NCI-H2196 treated with DMSO at 0.1 percent for 48 hours (cell line): ENCODE data around the gene GOLGA7B.

Experiments used
- DNase-seq: peaks from one replicate; lab custom pipeline; 2025; ENCODE audit not compliant: unreplicated experiment; lab: John Stamatoyannopoulos, UW

The GOLGA7B gene

DNA sequence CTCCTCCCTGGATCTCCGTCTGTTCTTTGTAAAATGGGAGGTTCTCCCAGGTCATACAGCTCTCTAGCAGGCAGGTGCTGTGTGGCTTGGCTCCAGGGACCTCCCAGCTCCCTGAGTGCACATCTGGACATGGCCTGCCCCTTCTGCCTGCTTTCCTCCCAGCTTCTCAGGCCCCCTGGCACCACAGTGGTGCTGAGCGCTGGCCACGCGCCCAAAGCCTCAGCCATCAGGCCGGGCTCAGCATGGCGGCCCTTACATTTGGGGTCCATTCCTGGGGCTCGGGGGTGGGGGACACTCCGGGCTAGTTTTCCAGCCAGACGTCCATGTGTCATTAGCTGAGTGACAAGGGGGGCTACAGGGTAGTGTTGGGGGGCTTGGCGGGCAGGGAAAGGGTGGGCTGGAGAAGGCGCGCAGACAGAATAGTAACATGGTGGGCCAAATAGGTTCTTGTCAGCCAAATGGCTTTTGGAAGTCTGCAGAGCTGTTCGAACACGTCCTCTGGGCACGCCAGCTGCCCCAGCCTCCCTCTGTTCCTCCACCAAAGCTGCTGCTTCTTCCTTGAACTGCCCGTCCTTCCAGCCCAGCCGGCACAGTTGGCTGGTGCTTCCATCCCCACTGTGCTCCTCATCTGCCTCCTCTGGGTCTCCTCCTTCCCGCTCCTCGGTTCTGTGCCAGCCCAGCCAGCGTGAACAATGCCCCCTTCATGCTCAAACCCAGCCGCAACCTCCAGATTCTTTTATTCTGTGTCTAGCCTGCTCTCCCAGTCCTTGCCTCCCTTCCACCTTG is 65.9 kb downstream of the GOLGA7B start:
- DNase-seq: no peak

DNA sequence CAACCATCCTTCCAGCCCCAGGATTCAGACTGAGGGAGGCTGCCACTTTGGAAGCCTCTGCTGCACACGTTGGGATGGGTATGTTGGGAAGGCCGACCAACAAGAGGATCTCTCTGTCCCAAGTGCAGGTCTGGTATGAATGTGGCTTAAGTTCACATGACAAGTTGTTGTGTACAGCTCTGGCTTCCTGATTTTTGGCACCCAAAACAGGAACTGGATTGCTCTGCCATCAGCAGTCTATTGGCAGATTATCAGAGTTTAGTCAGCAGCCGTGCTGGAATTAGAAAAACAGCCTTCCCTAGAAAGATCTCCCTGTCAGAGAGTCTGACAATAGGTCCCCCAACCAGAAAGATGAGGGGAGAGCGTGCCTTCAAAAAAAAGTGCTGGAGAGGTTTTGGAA is 66.9 kb downstream of the GOLGA7B start:
- no peak for DNase-seq

DNA sequence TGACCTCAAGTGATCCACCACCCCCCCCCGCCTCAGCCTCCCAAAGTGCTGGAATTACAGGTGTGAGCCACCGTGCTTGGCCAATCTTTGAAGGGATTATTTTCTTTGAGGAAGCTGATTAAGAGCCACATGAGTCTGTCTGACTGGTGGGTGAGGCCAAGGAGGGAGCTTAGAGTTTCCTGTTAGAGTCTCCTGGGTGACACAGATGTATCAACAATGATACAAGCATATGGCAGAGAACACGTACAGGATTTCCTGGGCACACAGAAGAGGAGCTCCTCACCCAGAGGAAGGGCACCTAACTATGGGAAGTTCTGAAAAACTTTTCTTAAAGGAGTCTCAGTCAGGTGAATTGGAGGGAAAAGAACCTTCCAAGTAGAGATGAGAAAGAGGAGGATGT is 69.4 kb downstream of the GOLGA7B start:
- no peak for DNase-seq

DNA sequence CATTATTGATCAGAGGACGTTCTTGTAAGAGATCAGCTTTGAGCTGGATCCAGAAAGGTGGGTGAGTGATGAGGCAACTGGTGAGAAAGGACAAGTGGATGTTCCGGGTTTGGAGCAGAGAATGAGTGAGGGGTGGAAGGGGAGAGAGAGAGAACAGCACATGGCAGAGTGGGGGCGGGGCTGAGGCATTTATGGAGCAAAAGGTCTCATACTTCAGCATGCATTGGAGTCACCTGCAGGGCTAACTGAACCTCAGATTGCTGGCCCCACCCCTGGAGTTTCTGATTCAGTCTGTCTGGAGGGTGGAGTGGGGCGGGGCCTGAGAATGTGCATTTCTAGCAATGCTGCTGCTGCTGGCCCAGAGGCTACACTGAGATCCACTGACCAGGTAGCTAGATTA is 71.2 kb downstream of the GOLGA7B start:
- no peak for DNase-seq
